GM18502 (cell line): ENCODE results near the gene SCYGR1.
"Not testable (repeated sequence)": the region's sequence is repeated elsewhere in the genome, so short reads cannot be mapped to it uniquely, and the experiment has no call there.

Experiments used
- ATAC-seq: cut with Tn5 transposase; IDR thresholded peaks from one replicate; pipeline ENCODE4 v1.9.1; 2021; ENCODE audit warnings: mild to moderate bottlenecking; ENCODE audit not compliant: unreplicated experiment, poor library complexity

Gene SCYGR1, protein sequence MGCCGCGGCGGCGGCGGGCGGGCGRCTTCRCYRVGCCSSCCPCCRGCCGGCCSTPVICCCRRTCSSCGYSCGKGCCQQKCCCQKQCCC

DNA sequence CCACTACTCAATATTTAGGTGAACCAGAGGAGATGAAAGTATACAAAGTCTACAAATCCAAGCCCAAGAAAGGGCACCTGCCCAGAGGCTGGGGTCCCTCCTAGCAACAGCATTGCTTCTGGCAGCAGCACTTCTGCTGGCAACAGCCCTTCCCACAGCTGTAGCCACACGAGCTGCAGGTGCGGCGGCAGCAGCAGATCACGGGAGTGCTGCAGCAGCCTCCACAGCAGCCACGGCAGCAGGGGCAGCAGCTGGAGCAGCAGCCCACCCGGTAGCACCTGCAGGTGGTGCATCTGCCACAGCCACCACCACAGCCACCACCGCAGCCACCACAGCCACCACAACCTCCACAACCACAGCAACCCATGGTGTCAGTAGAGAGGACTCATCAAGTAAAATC, at the start of gene SCYGR1:
TSS of gene SCYGR1 (minus strand) at position 367 of the 400 bp plus-strand sequence. CDS start at position 367, 0 bp downstream.
- not testable (repeated sequence) for ATAC-seq

DNA sequence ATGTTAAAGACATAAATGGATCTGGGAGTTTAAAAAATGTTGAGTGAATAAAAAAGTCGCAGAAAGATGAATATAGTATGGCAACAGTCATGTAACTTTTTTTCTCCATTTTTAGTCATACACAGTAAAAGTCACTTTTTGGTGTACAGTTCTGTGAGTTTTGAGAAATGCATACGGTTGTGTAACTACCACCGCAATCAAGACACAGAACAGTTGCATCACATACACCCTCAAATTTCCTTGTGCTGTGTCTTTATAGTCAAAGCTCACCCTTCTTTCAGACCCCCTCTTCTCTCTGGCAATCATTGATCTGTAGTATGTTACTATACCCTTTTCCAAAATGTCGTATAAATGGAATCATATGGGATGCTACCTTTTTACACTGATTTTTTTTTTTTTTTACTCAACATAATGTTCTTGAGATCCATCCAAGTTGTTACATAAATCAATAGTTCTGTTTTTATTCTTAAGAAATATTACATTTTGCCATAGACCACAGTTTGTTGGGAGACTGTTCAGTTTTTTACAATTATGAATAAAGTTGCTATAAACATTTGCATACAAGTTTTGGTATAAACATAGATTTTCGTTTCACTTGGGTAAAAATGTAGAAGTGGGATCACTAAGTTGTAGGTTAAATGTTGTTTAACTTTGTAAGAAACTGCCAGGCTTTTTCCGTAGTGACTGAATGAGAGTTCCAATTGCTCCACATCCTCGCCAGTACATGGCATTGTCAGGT, 48.9 kb upstream of the SCYGR1 start:
- no peak for ATAC-seq

DNA sequence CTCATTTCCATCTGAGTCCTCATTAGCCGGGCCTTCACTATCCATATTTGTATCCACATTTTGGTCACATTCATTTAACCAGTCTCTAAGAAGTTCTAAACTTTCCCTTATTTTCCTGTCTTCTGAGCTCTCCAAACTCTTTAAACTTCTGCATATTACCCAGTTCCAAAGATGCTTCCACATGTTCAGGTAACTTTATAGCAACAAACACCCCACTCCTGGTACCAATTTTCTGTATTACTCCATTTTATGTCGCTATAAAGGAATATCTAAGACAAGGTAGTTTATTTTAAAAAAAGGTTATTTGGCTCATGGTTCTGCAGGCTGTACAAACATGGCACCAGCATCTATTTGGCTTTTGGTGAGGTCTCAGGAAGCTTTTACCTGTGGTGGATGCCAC, 45.4 kb upstream of the SCYGR1 start:
- ATAC-seq: no peak

DNA sequence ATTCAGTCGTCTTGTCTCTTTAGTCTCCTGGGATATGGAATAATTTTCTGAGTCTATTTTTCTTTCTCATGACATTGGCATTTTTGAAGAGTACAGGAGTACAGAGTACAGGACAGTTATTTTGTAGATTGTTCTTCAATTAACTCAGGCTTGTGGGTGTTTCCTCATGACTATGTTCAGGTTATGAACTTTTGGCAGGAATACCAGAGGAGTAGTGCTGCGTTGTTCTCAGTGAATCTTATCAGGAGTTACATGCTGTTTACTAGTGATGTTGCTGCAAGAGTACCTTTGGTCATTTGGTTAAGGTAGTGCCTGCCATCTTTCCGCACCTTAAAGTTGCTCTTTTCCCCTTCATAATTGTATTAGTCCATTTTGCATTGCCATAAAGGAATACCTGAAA, 42.9 kb upstream of the SCYGR1 start:
- ATAC-seq: no peak

DNA sequence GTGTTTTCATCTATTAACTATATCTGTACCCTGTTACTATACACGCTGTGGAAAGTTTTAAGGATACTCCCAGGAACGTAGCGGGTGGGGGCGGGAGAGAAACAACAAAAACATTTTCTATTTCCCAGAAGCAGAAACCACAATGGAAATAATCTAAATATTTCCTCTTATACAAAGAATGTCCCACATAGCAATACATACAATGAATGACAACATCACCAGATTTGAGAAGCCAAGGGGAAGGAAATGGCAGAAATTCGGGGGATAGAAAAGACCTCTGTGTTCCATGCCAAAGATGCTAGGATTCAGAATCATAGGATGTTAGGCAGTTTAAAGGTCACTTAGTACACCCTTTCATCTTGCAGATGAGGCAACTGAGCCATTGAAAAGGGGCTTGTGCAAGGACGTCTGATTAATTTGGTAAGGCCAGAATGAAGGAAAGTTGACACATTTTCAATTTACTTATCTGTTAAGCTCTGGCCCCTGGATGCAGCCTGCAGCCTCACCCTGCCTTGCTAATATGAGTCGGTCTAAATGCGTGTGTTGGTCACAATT, 41.1 kb upstream of the SCYGR1 start:
- no peak for ATAC-seq

DNA sequence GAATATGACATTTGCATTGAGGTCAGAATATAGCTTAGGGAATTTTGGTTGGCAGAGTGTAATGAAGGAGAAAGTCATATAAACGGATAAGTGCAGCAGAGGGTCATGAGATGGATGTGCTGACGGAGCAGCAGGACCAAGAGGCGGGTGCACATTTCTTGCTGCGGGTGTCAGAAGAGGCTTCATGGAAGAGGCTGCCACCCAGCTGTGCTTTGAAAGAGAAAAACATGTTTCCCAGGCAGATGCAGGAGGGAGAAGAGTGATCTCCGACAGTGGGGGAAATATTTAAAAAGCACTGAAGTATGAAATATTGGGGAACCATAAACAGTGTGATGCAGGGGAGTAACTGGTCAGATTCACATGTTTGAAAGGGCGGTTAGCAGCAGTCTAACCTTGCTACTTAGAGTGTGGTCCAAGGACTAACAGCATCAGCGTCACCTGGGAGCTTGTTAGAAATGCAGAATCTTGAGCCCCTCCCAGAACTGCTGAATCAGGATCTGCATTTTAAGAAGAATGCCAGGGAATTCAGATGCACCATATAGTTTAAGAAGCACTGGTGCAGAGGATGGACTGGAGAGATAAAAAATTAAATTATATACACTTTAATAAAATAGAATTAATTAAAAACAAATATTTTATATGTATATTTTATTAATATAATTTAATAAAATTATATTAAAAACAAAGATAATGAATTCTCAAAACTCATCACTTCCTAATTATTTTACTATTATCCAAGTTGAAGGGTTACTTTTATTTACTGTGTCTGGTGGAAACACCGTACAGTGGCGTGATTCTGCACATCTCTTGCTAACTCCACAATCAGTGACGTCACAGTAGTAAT, 36.1 kb upstream of the SCYGR1 start:
- no peak for ATAC-seq

- no peak for ATAC-seq
Observed at GRCh38 chr2:227420087-227421052, 32.6 kb upstream of the SCYGR1 start.

GRCh38 chr2:227416701-227417100, 29.0 kb upstream of the SCYGR1 start:
- ATAC-seq: no peak

GRCh38 chr2:227415538-227416424, 28.0 kb upstream of the SCYGR1 start:
- ATAC-seq: peak; percentile 41

GRCh38 chr2:227414846-227415245, 27.1 kb upstream of the SCYGR1 start:
- ATAC-seq: no peak

DNA sequence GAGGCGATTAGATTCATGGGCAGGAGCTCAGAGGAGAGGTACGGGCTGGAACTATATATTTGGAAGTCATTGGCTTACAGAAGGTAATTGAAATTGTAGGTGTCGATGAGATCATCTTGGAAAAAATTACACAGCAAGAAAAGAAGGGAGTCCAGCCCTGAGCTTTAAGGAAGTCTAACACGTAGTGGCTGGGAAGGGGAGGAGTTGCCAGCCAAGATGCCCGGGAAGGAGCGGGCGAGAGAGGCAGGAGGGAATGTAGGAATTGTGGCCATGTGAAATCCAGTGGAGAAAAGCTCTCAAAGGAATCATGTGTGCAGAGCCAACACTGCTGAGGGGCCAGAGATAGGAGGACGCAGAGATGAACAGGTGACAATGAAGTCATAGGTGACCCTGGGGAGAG, 25.6 kb upstream of the SCYGR1 start:
- no peak for ATAC-seq

- no peak for ATAC-seq
Observed at GRCh38 chr2:227412877-227413276, 25.1 kb upstream of the SCYGR1 start.

DNA sequence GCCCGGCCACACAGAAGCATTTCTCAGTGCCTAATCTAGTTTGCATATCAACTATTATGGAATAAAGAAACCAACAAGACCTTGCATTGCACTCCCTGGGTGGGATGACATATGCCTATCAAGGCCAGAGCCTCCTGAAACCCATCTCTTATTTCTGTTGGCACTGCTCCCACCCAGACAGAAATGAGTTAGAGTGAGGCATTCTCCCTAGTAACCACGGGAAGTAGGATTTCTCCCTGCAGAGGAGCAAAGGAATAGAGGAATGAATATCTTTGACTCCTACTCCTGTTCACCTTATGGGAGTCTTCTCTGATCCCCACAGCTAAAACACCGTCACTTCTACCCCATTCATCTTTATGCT, 24.2 kb upstream of the SCYGR1 start:
- no peak for ATAC-seq

GRCh38 chr2:227411320-227411989, 23.7 kb upstream of the SCYGR1 start:
- ATAC-seq: peak; percentile 79

GRCh38 chr2:227410191-227410590, 22.4 kb upstream of the SCYGR1 start:
- ATAC-seq: no peak

GRCh38 chr2:227407591-227408151, 19.9 kb upstream of the SCYGR1 start:
- no peak for ATAC-seq

- ATAC-seq: peak; percentile 45
Observed at GRCh38 chr2:227406177-227407031, 18.7 kb upstream of the SCYGR1 start.
